HPDE6-E6E7 (cell line): ENCODE measurements around the gene MAPKAPK3.

Experiments
- DNase-seq: peaks from one replicate; pipeline ENCODE4 v3.0.0; 2011; ENCODE audit warnings: missing footprints; ENCODE audit errors: extremely low spot score

The MAPKAPK3 gene

DNA sequence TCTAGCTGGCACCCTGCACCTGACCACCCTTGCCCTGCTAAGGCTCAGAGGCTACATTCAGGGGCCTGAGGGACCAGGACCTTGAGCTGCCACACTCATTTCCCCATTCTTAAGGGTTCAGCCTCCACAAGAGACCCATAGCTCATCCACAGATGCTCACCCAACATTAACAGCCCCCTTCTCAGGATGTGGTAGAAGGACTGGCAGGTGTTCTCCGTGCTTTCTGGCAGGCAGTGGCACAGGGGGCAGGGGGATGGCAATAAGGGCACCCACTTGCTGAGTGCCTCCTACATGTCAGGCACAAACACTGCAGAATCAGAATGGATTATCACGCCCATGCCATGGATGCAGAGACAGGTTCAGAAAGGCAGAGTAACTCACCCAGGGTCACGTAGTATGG is 9.4 kb downstream of the MAPKAPK3 start:
- no peak for DNase-seq

DNA sequence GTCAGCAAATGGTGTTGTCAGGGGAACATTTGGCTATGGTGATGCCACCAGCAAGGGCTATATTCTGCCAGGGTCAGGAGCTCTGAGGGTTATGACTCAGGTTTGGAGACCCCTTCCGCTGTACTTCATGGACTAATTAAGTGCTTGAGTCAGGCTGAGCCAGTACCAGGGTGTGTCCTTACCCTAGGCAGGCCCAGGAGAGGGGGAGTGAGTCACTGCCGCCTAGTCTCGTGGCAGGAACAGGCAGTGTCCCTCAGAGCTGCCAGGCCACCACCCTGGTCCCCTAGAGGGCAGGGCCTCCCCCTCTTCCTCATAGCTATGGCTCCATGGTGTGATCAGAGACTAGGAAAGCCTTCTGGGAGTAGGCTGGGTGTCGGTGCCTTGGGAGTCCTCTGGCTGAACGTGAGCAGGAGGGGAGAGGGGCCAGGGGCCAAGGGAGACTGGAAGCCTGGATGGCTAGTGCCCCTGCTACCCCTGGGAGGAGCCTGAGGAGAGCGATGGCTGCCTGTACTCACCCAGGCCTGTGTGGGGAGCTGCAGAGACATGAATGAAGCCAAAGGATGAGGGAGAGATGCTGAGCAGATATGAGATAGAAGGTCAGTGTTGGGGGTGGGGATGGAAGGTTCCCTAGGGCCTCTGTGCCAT is 10.6 kb downstream of the MAPKAPK3 start:
- peak; percentile 32 for DNase-seq

DNA sequence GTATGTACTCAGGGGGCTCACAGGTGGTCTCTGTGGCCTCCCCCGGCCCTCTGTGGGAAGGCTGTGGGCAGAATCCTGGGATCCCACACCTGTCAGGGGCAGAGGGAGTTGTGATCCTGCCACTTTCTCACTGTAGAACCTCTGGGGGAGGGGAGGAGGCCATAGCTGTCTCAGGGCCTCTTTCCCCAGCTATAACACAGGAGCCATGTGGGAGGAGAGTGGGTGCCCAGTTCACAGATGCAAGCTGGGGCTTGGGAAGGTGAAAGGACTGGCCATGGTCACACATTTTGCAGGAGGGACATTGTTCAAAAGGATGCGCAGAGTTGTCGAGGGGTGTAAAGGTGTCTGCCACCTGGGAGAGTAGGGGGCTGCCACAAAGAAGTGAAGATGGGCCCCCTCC is 11.7 kb downstream of the MAPKAPK3 start:
- DNase-seq, result no peak

DNA sequence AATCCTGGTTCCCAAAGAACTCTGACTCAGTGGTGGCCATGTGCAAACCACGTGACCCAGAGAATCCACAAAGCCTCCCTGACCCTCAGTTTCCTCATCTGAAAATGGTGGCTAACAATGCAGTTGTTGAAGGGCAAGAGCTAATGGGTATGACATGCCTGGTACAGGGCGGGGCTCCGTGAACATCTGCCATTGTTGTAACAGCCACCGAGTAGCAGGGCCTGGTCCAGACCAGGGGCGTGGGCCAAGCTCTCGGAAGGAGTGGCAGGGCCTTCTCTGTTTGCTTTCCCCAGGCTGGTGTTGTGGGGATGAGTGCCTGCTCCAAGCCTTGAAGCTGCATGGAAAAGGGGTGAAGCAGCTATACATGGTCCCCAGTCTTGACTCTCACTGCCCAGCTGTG is 13.4 kb downstream of the MAPKAPK3 start:
- no peak for DNase-seq

DNA sequence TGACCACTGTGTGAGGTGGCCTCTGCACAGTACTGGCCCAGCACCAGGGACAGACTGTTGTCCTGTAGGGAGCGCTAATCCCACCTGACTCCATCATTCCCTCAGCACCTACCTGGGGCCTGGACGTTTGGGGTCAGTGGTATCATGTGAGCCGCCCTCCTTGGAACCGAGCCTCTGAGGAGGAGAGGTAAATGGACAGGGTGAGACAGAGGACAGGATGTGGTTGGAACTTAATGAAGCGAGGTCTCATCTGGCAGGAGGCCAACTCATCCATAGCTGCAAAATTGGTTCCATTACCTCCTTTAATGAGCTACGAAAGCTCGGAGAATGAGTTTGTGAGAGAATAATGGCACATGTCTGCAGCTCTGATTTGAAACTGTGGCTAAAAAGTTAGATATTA is 13.9 kb downstream of the MAPKAPK3 start:
- DNase-seq, result no peak

DNA sequence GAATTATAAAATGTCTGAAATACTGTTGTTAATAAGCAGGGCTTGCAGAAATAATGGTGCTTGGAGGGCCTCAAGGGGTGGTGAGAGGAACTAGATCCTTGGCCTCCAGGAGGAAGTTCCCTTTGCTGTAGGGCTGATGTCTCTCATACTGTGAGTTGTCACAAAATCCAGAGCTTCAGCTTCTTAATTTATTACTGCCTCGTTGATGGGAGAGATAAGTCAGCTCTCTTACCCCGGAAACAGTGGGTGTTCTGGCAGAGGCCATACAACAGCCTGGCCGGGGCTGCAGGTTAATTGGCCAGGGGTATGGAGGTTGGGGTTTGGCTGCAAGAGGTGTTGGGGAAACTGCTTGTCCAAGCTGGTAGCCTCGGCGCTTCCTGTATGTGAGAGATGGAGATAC is 15.5 kb downstream of the MAPKAPK3 start:
- no peak for DNase-seq

DNA sequence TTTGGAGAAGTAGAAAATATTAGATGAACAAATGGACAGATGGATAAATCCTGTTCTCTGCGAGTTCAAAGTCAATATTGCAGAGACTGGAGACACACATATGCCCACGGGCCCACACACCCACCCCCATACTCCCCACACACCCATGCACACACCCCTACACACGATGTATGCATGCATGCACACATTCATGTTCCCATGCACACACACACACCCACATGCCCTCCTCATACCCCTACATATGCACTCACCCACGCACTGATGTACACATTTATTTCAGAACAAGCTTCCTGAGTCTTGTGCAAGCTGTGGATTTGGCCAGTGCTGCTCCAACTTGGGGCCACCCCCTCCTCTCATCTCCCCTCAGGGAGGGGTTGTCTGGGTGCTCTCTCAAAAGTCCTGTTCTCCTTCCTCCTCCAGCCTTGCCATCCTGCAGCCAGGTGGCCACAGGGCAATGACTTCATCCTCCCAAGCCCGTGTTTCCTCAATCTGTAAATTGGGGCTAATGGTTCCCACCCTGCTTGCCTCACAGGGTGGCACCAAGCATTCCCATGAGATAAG is 16.4 kb downstream of the MAPKAPK3 start:
- DNase-seq, result no peak

DNA sequence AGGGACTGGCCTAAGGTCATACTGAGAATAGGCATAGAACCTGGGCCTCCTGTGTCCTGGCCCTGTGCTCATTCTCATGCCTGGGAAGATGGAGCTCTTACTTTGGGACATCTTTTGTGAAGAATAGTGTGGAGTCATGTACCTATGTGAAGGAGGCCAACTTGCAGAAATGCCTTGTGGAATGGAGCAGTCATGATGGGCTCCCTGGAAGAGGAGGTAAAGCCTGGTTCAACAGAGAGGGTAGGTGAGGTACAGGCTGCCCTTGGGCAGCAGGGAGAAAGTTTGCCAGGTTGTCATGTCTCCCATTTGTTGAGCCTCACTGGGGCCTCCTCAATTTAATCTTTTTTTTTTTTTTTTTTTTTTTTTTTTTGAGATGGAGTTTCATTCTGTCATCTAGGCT is 18.1 kb downstream of the MAPKAPK3 start:
- DNase-seq, result no peak

DNA sequence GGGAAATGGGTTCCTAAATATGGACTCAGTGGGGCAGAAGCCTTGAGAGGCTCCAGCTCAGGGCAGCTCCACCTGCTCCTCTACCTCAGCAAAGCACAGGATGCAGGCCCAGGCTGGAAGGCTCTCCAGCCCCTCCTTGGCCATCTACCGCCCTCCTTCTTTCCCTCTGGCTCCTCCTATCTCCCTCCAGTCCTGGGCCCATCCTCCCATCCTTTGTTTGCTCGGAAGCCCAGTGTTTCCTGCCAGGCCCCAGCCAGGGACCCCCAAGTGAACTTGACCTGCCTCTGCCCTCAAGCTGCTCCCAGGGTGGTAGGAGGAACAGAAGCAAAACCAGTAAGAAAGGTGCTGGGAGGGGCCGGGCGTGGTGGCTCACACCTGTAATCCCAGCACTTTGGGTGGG is 20.1 kb downstream of the MAPKAPK3 start:
- no peak for DNase-seq

DNA sequence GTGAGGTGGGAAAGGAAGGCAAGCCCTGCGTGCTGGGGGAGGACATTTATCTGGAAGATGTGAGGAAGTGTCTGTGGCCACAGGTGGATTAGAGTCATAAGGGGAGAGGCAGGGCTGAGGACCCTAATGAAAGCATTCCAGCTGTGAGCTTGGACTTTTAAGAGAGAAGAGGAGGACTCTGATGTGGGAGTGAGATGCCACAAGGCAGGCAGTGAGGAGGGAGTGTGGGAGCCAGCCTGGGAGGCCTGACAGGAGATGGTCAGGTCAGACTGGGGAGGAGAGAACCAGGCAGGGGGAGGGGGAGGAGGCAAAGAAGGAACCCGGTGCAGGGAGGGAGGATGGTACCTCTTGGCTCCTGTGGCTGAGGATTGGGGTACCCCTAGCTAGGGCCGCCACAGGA is 21.0 kb downstream of the MAPKAPK3 start:
- DNase-seq, result no peak

DNA sequence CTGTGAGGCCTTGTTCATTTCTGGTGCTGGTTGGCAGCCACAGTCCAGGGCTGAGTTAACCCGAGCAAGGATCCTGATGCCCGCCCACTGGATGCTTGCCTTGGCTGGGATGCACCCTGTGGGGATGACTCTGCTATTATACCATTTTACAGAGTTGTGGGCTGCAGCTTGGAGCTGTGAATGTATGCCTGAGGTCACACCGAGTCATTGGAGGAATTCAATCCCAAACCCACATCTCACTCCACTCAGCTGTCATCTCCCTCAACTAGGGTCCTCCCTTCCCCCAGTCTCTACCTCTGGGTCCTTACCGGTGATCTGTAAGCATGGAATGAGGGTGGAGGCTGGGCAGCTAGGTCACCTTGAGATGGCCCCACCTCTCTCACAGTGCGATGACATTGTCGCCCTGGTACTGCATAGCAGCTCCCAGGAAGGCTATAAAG is 22.1 kb downstream of the MAPKAPK3 start:
- DNase-seq, result no peak

DNA sequence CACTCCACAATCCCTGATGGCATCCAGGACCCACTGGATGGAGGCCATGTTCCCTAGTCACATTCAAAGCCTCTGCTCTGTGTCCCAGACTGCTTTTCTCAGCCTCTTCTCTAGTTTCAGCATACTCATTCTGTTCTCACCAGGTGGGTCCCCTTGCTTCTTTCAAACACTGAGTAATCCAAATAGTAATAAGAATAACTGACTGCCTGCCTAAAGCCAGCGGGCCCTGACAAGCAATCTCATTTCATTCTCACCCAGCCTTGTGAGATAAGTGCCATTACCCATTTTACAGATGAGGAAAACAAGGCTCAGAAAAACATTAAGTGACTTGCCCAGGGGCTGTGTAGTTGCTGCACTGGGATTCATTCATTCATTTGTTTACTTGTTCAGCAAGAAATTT is 25.4 kb downstream of the MAPKAPK3 start:
- DNase-seq, result no peak

DNA sequence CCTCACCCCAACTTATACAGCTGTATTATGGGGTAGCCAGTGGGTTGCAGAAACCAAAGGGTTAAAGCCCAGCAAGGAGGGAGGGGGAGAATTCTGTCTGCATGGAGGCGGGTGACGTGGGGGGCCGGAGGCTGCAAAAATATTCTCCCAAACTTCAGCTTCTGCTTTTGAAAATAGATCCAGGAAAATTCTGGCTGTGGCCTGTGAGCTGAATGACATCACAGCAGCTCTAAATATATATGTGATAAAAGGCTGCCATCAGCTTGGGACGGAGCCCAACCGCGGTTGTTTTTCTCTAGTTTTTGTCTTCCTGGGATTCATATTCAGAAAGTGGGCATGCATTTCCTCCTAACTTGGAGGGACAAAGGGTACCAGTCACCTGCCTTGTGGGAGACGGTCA is 27.6 kb downstream of the MAPKAPK3 start:
- DNase-seq, result no peak

DNA sequence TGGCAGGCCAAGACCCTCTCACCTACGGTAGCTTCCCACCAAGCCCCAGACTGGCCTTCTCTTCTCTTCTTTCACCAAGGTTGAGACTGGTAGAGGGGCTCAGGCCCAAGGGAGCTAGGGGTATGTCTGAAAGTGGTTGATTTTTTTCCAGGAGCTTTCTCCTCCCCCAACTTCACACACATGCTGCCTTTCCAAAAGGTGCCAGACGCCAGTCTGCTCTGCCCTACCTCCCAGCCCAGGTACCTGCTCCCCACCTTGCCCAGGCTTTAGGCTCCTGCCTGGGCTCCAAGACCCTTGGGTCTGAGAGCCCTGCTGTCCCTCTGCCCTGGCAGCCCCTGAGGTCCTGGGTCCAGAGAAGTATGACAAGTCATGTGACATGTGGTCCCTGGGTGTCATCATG is 28.4 kb downstream of the MAPKAPK3 start:
- no peak for DNase-seq

DNA sequence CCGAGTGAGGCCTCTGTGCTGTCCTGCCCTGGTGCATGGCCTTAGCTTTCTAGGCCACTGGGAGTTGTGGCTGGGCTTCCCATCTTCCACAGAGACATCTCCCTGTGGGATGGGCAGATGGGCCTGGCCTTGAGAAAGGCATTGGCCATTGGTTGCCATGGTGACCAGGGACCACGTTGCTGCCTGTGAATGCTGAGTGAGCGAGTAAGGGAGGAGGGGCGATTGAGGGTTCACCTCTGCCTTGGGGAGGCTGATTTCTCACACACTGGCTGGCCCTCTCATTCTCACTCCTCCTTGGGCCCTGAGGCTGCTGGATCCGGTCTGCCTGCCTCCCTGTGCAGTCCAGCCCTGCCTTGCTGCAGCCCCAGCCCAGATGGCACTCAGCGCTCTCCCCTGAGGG is 31.4 kb downstream of the MAPKAPK3 start:
- no peak for DNase-seq

DNA sequence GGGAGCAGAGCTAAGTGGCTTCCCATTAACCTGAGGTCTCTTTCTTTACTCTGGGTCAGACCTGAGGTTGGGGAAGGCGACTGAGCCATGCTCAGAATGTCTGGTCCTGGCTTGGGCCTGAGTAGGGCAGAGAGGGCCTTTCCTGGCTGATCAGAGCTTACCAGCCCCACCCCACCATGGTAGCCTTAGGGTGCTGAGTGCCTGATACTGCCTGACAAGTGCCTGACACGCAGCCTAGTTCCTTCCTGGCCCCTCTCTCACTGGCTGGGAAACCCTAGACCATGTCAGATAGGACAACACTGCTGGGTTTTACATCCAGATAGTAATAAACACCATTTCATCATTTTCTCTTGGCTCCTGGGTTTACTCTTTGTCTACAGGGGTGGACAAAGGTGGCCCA is 32.0 kb downstream of the MAPKAPK3 start:
- no peak for DNase-seq

DNA sequence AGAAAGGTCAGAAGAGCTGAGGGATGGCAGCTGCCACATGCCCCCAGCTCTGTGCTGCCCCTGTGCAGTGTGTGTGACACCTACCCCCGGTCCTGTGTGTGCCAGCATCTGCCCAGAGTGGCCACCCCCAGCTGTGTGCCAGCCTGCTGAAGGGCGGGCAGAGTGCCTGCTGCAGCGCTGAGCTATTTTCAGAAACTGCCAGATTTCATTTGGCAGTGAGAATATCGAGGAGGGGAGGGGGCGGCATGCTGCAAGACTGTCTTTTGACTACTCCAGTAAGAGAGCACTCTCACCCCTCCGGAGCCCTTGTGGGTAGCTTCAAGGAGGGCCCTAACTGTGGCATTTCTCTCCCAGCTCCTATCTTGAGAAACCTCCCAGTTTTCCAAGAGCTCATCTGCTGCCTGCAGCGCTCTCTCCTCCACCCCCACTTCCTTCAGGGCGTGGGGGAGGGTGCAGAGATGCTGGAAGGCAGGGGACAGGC is 32.5 kb downstream of the MAPKAPK3 start:
- DNase-seq, result no peak

DNA sequence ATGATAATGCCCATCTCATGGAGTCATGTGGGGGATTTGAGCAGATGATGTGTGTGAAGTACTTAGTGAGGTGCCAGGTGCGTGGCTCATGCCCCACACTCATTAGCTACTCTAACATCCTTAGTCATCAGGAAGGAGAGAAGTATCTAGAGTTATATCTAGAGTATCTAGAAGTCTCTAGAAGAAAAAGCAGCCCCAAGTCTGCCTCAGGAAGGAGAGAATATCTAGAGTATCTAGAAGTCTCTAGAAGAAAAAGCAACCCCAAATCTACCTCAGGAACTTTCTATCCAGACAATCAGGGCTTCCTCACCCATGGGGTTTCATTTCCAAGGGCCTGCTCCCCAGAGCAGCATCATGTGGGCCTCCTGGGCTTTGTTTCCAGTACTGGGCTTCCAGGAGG is 33.1 kb downstream of the MAPKAPK3 start:
- DNase-seq, result no peak

DNA sequence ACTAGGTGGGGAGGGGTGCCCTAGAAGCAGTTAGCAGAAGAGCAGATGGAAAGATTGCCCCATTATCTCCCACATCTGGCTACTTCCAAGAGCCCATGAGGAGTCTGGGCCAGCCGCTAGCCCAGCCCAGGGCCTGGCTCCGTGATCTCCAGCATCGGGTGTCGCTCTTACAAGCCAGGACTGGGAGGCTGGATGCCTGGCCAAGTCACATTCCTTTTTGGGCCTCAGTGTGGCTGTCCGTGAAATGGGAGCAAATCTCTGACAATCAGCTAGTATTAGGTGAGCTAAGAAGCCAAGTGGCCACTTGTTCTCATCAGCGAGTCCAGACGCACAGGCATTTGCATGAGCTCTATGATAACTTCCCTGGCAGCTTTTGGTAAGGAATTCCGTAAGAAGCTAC is 34.5 kb downstream of the MAPKAPK3 start:
- no peak for DNase-seq

DNA sequence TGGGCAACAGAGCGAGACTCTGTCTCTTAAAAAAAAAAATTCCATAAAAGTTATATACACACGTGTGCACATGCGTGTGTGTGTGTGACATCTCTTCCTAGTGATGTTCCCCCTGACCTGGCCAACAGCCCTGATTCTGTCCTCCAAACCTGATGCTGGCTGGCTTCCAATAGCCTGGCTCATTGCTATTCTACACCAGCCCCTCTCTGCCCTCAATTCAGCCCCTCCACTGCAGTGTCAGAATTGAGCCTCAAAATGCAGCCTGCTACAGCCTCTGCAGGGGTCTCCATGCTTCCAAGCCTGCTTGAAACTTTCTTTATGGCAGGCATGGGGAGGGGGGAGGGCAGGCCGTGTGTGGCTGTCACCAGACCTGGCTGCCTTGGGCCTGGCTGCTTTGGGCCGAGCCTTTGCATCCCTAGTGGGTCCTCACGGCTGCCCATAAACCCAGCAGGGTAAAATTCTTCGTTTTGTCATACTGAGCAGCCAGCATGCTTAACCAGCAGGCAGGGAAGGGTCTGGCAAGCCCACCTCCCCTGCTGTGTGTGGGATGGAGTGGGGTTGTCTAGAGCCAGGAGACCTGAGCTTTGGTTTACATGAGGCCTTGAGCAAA is 35.1 kb downstream of the MAPKAPK3 start:
- DNase-seq, result no peak

DNA sequence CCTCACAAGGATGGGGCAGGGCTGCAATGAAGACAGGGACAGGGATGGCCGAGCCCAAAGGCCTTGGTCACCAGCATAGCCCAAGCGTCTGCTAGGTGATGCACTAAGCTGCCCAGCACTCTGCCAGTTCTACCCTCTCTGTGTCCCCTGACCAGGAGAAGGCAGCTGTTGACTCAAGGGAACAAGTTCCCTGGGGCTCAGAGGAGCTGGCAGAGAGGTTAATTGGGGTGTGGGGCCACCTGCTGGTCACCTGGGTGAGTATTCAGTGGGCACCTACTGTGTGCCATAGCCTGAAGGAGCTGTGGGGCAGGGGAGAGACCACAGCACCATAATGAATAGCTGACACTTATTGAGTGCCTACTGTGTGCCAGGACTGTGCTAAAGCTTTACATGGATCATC is 35.8 kb downstream of the MAPKAPK3 start:
- DNase-seq, result peak; percentile 7

DNA sequence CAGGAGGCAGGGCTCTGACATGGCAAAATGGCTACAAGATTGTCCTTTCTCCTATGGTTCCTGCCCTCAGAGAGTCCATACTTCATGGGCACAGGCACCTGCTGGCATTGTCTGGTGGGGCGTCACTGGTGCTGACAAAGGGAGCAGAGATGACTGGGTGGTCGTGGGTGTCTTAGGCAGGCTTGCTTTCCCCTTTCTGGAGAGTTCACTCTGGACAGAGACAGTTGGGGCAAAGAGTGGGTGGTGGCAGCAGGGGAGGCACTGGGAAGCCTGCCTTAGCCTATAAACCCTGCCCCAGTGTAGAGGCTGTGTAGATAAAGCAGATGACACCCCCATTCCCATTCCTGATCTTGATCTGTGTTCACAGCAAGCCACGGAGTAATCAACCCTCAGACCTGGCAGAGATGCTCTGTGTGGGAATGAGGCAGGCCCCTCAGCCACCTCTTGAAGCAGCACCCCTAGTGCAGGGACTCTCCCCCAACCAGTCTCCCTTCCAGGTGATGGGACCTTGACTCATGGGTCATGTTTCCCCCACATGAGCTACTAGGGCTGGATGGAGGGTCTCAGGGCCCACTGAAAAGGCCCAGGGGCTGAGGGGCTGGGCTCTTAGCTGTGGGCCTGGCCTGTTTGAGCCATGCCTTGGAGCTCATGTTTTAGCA is 37.1 kb downstream of the MAPKAPK3 start:
- DNase-seq, result no peak
